ENCODE results near the gene MTTP. TPM values are rescaled to one million over a fixed set of nuclear protein-coding genes. Genes with fewer than 3 reads are reported as not detected.

The MTTP gene
- polyA plus RNA-seq, 1 donor (not counting 4 experiments of a cell fraction or from before 2014, with no cell fraction given), result 0.05 TPM

DNA sequence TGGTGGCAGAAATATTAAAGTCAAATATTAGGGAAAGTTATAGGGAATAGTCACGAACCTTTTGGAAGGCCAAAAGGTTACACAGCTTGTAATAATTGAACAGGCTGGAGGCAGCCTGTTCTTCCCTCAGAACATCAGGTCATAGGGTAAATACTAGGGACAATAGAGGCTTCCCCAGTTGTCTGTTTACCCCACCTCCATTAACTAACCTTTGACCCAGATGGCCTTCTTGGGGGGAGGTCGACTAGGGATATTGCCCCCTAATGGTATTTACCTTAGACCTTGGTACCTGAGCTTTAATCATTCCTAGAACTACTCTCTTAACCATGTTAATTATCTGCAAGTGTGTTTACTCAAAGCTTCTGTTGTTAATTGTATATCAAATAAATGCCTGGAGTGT is 37.8 kb upstream of the MTTP start:
- no peak for FAIRE-seq
- dilution Hi-C loops (cut with MboI; ENCODE audit: extremely low pct_ligation_motif_present, low sequenced_read_pairs), result no loop called here
- TF ChIP-seq EZH2 (IDR thresholded peaks at IDR 0.05; ENCODE audit: low read length) (no peak), CTCF (optimal IDR thresholded peaks at IDR 0.05 in 1 of 3, IDR thresholded peaks at IDR 0.05 in 1 of 3, conservative IDR thresholded peaks at IDR 0.05 in 1 of 3; ENCODE audit: extremely low read depth in 1 of 3, insufficient read depth in 2 of 3, low read length in 3 of 3) (no peak)

GRCh38 chr4:99537674-99538073 is 37.0 kb upstream of the MTTP start:
- Histone ChIP-seq H3K4me2 (ENCODE audit: control insufficient read depth, extremely low read depth, insufficient read depth, low read depth, low read length) (no peak overlapping the region), H3K4me3 (ENCODE audit: control insufficient read depth in 2 of 3, extremely low read depth in 1 of 3, insufficient read depth in 2 of 3, low read depth in 1 of 3, low read length in 3 of 3) (no peak overlapping the region), H3K4me1 (ENCODE audit: control insufficient read depth, extremely low read depth, insufficient read depth, low read length) (no peaks in the 10 kb centered on the region), H4K20me1 (ENCODE audit: control insufficient read depth, extremely low read depth, insufficient read depth, low read length) (no peaks in the 10 kb centered on the region), H3K9me3 (ENCODE audit: control insufficient read depth, low read depth, low read length) (no peaks in the 10 kb centered on the region), H3K79me2 (ENCODE audit: control insufficient read depth, insufficient read depth, low read length) (no peaks in the 10 kb centered on the region), H2AFZ (ENCODE audit: control insufficient read depth, low read length) (no peak overlapping the region), H3K36me3 (ENCODE audit: control insufficient read depth in 2 of 2, extremely low read depth in 1 of 2, insufficient read depth in 2 of 2, low read length in 2 of 2) (no peaks in the 10 kb centered on the region), H3K9ac (ENCODE audit: control insufficient read depth, extremely low read depth, insufficient read depth, low read length) (no peak overlapping the region), H3K27ac (ENCODE audit: control insufficient read depth, insufficient read depth, low read length) (no peak overlapping the region), H3K27me3 (ENCODE audit: control insufficient read depth, extremely low read depth, insufficient read depth, low read length) (no peaks in the 10 kb centered on the region), H3K9me1 (ENCODE audit: control insufficient read depth, extremely low read depth, insufficient read depth, low read length) (no peaks in the 10 kb centered on the region)
- DNase-seq (ENCODE audit: low read depth, low spot score) (no peak), FAIRE-seq (no peak)
- dilution Hi-C loops (cut with MboI; ENCODE audit: extremely low pct_ligation_motif_present, low sequenced_read_pairs), result no loop called here
- TF ChIP-seq EZH2 (IDR thresholded peaks at IDR 0.05; ENCODE audit: low read length), result no peak
- no peak for TF ChIP-seq CTCF (optimal IDR thresholded peaks at IDR 0.05 in 1 of 3, IDR thresholded peaks at IDR 0.05 in 1 of 3, conservative IDR thresholded peaks at IDR 0.05 in 1 of 3; ENCODE audit: extremely low read depth in 1 of 3, insufficient read depth in 2 of 3, low read length in 3 of 3)

More for the DNA sequence above, 37.8 kb upstream of the MTTP start:
- no peak for DNase-seq (ENCODE audit: low read depth, low spot score)
- Histone ChIP-seq H3K27me3 (ENCODE audit: control insufficient read depth, extremely low read depth, insufficient read depth, low read length) (no peaks in the 10 kb centered on the region), H3K9me1 (ENCODE audit: control insufficient read depth, extremely low read depth, insufficient read depth, low read length) (no peaks in the 10 kb centered on the region), H2AFZ (ENCODE audit: control insufficient read depth, low read length) (no peak overlapping the region), H3K4me1 (ENCODE audit: control insufficient read depth, extremely low read depth, insufficient read depth, low read length) (no peaks in the 10 kb centered on the region), H3K4me3 (ENCODE audit: control insufficient read depth in 2 of 3, extremely low read depth in 1 of 3, insufficient read depth in 2 of 3, low read depth in 1 of 3, low read length in 3 of 3) (no peak overlapping the region), H3K36me3 (ENCODE audit: control insufficient read depth in 2 of 2, extremely low read depth in 1 of 2, insufficient read depth in 2 of 2, low read length in 2 of 2) (no peaks in the 10 kb centered on the region), H3K27ac (ENCODE audit: control insufficient read depth, insufficient read depth, low read length) (no peak overlapping the region), H3K4me2 (ENCODE audit: control insufficient read depth, extremely low read depth, insufficient read depth, low read depth, low read length) (no peak overlapping the region), H3K79me2 (ENCODE audit: control insufficient read depth, insufficient read depth, low read length) (no peaks in the 10 kb centered on the region), H3K9me3 (ENCODE audit: control insufficient read depth, low read depth, low read length) (no peaks in the 10 kb centered on the region), H4K20me1 (ENCODE audit: control insufficient read depth, extremely low read depth, insufficient read depth, low read length) (no peaks in the 10 kb centered on the region), H3K9ac (ENCODE audit: control insufficient read depth, extremely low read depth, insufficient read depth, low read length) (no peak overlapping the region)

Data from keratinocyte (primary cell).